ENCODE results near the gene PRUNE1.

GRCh38 chr1:151056149-151056548 is 47.9 kb downstream of the PRUNE1 start:
- TF ChIP-seq CTCF (IDR thresholded peaks at IDR 0.05; ENCODE audit: poor library complexity) (no peak), EZH2phosphoT487 (IDR thresholded peaks at IDR 0.05; ENCODE audit: low read depth, severe bottlenecking, unreplicated experiment) (no peak)
